HG03097 (cell line): ENCODE data around the gene COIL.
A peak's percentile ranks its signal among the peaks of the same experiment; 100 is the strongest.

Experiments
- ATAC-seq: cut with Tn5 transposase; IDR thresholded peaks from one replicate; pipeline ENCODE4 v1.9.1; 2021; ENCODE audit not compliant: unreplicated experiment, low FRiP score

COIL gene

GRCh38 chr17:56910509-56911235, 50.2 kb downstream of the COIL start:
- ATAC-seq = no peak

GRCh38 chr17:56909742-56910508, 50.9 kb downstream of the COIL start:
- no peak for ATAC-seq

GRCh38 chr17:56908001-56908542, 52.8 kb downstream of the COIL start:
- peak; percentile 89 for ATAC-seq

- ATAC-seq = no peak
These were observed 57.3 kb downstream of the COIL start for GRCh38 chr17:56903560-56903959.

GRCh38 chr17:56902348-56902747, 58.5 kb downstream of the COIL start:
- no peak for ATAC-seq

GRCh38 chr17:56899403-56899802, 61.4 kb downstream of the COIL start:
- ATAC-seq = no peak

- ATAC-seq = no peak
These were observed 62.0 kb downstream of the COIL start for GRCh38 chr17:56898874-56899273.

GRCh38 chr17:56897646-56898424, 63.0 kb downstream of the COIL start:
- no peak for ATAC-seq

GRCh38 chr17:56896968-56897359, 63.9 kb downstream of the COIL start:
- no peak for ATAC-seq

- no peak for ATAC-seq
These were observed 64.5 kb downstream of the COIL start for GRCh38 chr17:56896217-56896967.

- no peak for ATAC-seq
These were observed 65.9 kb downstream of the COIL start for GRCh38 chr17:56894859-56895455.

- ATAC-seq = no peak
These were observed 67.3 kb downstream of the COIL start for GRCh38 chr17:56893503-56893902.

GRCh38 chr17:56892333-56892732, 68.5 kb downstream of the COIL start:
- no peak for ATAC-seq

- no peak for ATAC-seq
These were observed 69.1 kb downstream of the COIL start for GRCh38 chr17:56891751-56892150.

GRCh38 chr17:56890906-56891674, 69.8 kb downstream of the COIL start:
- no peak for ATAC-seq

- no peak for ATAC-seq
These were observed 70.5 kb downstream of the COIL start for GRCh38 chr17:56890390-56890789.
